Breast epithelium (tissue), 4 donors: ENCODE data around the gene PLOD1. TPM values are rescaled to one million over a fixed set of nuclear protein-coding genes. Genes with fewer than 3 reads are reported as not detected.
"Not testable (repeated sequence)": the region's sequence is repeated elsewhere in the genome, so short reads cannot be mapped to it uniquely, and the experiment has no call there.

Source experiments
- DNase-seq, 2 donors: peaks; one replicate each; pipeline ENCODE4 v3.0.0-alpha.2; 2019; ENCODE audit warnings: low spot score in 2 of 2
- H3K27ac ChIP-seq, 2 donors: fragments of 200-600 bp; sonication (generic) in 1 of 2; one replicate each; pipeline ENCODE4 v1.5.1; 2016 to 2019; ENCODE audit warnings: mild to moderate bottlenecking in 1 of 2
- H3K27me3 ChIP-seq, 2 donors: fragments of 200-600 bp; sonication (generic) in 1 of 2; one replicate each; pipeline versions ENCODE4 v1.5.1 to v1.6.0; 2017 to 2019; ENCODE audit warnings: control low read depth in 1 of 2, mild to moderate bottlenecking in 1 of 2
- H3K36me3 ChIP-seq: fragments of 200-600 bp; one replicate; pipeline ENCODE4 v1.5.1; 2019
- H3K4me1 ChIP-seq, 2 donors: fragments of 200-600 bp; sonication (generic); one replicate each; pipeline ENCODE4 v1.5.1; 2016 to 2019; ENCODE audit warnings: control low read depth in 1 of 2
- H3K4me3 ChIP-seq, 3 donors: fragments of 200-600 bp; sonication (generic); 1 replicate in 2 of 3; 2 replicates in 1 of 3; pipeline ENCODE4 v1.5.1; 2016 to 2019; ENCODE audit warnings: mild to moderate bottlenecking in 3 of 3, moderate library complexity in 2 of 3
- H3K9me3 ChIP-seq, 2 donors: fragments of 200-600 bp; sonication (generic) in 1 of 2; one replicate each; pipeline ENCODE4 v1.5.1; 2016 to 2019; ENCODE audit warnings: control low read depth in 1 of 2
- POLR2A ChIP-seq: fragments of 450-650 bp; IDR thresholded peaks from one replicate; pipeline ENCODE4 v1.6.1; 2016; ENCODE audit warnings: antibody characterized with exemption, mild to moderate bottlenecking, moderate library complexity
- POLR2AphosphoS5 ChIP-seq, 3 donors: sonication (generic); formaldehyde crosslinking; IDR thresholded peaks; one replicate each; pipeline ENCODE4 v1.6.1; 2017; ENCODE audit warnings: antibody characterized with exemption in 3 of 3
- intact Hi-C: fragments of 100-400 bp; cut with DNase I; formaldehyde crosslinking; loops from one replicate; pipeline ENCODE4 v1.15.1; 2023; ENCODE audit warnings: low total_unique reads
- total RNA-seq, 3 donors: library from RNA; depleted of rRNA; stranded (reverse); fragments of >200 nt; gene quantifications; one replicate each; pipeline ENCODE4 v1.1.0, GENCODE V29; 2016
- TF ChIP-seq, protein P1 (sequence below), 3 donors: fragments of 450-650 bp; IDR thresholded peaks; one replicate each; pipeline ENCODE4 v1.5.1; 2016 to 2017; ENCODE audit warnings: antibody characterized with exemption in 3 of 3, mild to moderate bottlenecking in 3 of 3, moderate library complexity in 3 of 3

Gene PLOD1
- total RNA-seq, 3 donors from 2014 or later: 45.9 to 86.1 (median 57.5) TPM

DNA sequence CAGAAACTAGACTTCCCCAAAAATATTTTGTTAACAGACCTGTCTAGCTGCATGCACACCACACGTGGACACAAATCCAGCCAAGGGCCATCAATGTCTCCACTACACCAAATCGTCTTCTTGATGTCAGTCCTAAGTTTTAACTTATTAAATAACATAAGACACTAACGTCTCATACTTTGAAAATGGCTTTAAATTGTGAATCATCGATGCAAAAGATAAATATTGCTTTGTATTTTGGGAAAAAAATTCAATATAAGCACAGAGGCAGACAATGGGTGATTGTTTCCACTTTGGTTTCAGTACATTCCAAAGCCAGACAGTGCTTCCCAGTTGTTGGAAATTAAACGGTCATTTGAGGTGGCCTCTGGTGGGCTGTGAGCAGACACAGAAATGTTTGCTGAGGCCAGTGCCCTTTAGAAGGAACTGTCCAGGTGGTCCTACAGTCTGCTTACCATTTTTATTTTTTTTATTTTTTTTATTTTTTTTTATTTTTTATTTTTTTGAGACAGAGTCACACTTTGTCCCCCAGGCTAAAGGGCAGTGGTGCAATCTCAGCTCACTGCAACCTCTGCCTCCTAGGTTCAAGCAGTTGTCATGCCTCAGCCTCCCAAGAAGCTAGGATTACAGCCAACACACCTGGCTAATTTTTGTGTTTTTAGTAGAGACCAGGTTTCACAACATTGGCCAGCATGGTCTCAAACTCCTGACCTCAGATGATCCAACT lies 6.5 kb upstream of the PLOD1 start:
- TF ChIP-seq POLR2AphosphoS5 (IDR thresholded peaks at IDR 0.05) (no peak), POLR2A (no peak)
- TF ChIP-seq, protein P1, sequence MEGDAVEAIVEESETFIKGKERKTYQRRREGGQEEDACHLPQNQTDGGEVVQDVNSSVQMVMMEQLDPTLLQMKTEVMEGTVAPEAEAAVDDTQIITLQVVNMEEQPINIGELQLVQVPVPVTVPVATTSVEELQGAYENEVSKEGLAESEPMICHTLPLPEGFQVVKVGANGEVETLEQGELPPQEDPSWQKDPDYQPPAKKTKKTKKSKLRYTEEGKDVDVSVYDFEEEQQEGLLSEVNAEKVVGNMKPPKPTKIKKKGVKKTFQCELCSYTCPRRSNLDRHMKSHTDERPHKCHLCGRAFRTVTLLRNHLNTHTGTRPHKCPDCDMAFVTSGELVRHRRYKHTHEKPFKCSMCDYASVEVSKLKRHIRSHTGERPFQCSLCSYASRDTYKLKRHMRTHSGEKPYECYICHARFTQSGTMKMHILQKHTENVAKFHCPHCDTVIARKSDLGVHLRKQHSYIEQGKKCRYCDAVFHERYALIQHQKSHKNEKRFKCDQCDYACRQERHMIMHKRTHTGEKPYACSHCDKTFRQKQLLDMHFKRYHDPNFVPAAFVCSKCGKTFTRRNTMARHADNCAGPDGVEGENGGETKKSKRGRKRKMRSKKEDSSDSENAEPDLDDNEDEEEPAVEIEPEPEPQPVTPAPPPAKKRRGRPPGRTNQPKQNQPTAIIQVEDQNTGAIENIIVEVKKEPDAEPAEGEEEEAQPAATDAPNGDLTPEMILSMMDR (IDR thresholded peaks at IDR 0.05): no peak
- Histone ChIP-seq H3K27ac (peak overlapping the region; percentile 79 to 81), H3K4me3 (no peak overlapping the region), H3K4me1 (peaks cover 11 to 16% of the 10 kb centered on the region in 2 donors), H3K9me3 (no peaks in the 10 kb centered on the region), H3K27me3 (no peaks in the 10 kb centered on the region), H3K36me3 (no peaks in the 10 kb centered on the region)
- intact Hi-C loops: no loop called here
- peak in 1 of 2 donors; percentile 55 for DNase-seq

- H3K27ac ChIP-seq: peak overlapping the region; percentile 68 to 74
- TF ChIP-seq, protein P1 (IDR thresholded peaks at IDR 0.05): no peak
- TF ChIP-seq POLR2AphosphoS5 (IDR thresholded peaks at IDR 0.05): peak in 1 of 3 donors; percentile 47
- H3K4me3 ChIP-seq: peak overlapping the region in 1 of 3 donors; percentile 23
- H3K9me3 ChIP-seq: no peaks in the 10 kb centered on the region
- intact Hi-C loops: no loop called here
- DNase-seq: no peak
- H3K36me3 ChIP-seq: no peaks in the 10 kb centered on the region
- H3K4me1 ChIP-seq: peaks cover 2 to 6% of the 10 kb centered on the region in 2 donors
- H3K27me3 ChIP-seq: no peaks in the 10 kb centered on the region
These were observed 4.7 kb upstream of the PLOD1 start for GRCh38 chr1:11929849-11930248.

GRCh38 chr1:11930571-11931445 lies 3.7 kb upstream of the PLOD1 start:
- H3K9me3 ChIP-seq: no peaks in the 10 kb centered on the region
- DNase-seq: no peak
- H3K4me3 ChIP-seq: no peak overlapping the region
- TF ChIP-seq POLR2A (no peak), POLR2AphosphoS5 (IDR thresholded peaks at IDR 0.05) (no peak)
- TF ChIP-seq, protein P1 (IDR thresholded peaks at IDR 0.05): no peak
- intact Hi-C loops: no loop called here
- H3K27me3 ChIP-seq: no peaks in the 10 kb centered on the region
- peaks cover 4% of the 10 kb centered on the region in 2 donors for H3K4me1 ChIP-seq
- H3K36me3 ChIP-seq: no peaks in the 10 kb centered on the region
- peak overlapping the region; percentile 68 to 74 for H3K27ac ChIP-seq

GRCh38 chr1:11931845-11932244 lies 2.7 kb upstream of the PLOD1 start:
- H3K9me3 ChIP-seq: no peaks in the 10 kb centered on the region
- no peak overlapping the region for H3K27ac ChIP-seq
- no peaks in the 10 kb centered on the region for H3K27me3 ChIP-seq
- DNase-seq: no peak
- intact Hi-C loops: no loop called here
- no peak for TF ChIP-seq POLR2A
- TF ChIP-seq POLR2AphosphoS5 (IDR thresholded peaks at IDR 0.05): no peak
- TF ChIP-seq, protein P1 (IDR thresholded peaks at IDR 0.05): no peak
- peaks cover 4% of the 10 kb centered on the region in 2 donors for H3K4me1 ChIP-seq
- H3K4me3 ChIP-seq: no peak overlapping the region
- H3K36me3 ChIP-seq: no peaks in the 10 kb centered on the region

- Histone ChIP-seq H3K4me1 (peaks cover 1 to 4% of the 10 kb centered on the region in 2 donors), H3K9me3 (no peaks in the 10 kb centered on the region), H3K27ac (peak overlapping the region; percentile 83), H3K36me3 (no peaks in the 10 kb centered on the region), H3K27me3 (no peaks in the 10 kb centered on the region), H3K4me3 (peak overlapping the region; percentile 55 to 74 (median 74))
- TF ChIP-seq, protein P1 (IDR thresholded peaks at IDR 0.05): no peak
- TF ChIP-seq POLR2AphosphoS5 (IDR thresholded peaks at IDR 0.05) (no peak), POLR2A (no peak)
- no peak for DNase-seq
- intact Hi-C loops: no loop called here
These were observed 518 bp downstream of the PLOD1 start for GRCh38 chr1:11935057-11935412.

- intact Hi-C loops, H3K4me1 ChIP-seq, DNase-seq, H3K4me3 ChIP-seq, H3K36me3 ChIP-seq, H3K27me3 ChIP-seq, H3K27ac ChIP-seq, H3K9me3 ChIP-seq: not testable (repeated sequence)
These were observed 1.2 kb downstream of the PLOD1 start for GRCh38 chr1:11935733-11936132.
